ENCODE measurements around the gene GSTA2. TPM values are rescaled to one million over a fixed set of nuclear protein-coding genes. Genes with fewer than 3 reads are reported as not detected.

The GSTA2 gene
- total and polyA plus RNA-seq, 2 of the 13 experiments (the other 11 are each of a cell fraction or from before 2014, with no cell fraction given) = 0.75 to 13.7 TPM

GRCh38 chr6:52724406-52725121, 38.7 kb downstream of the GSTA2 start (continued):
- TF ChIP-seq GLMP (CRISPR knock-in tag; IDR thresholded peaks at IDR 0.05; ENCODE audit: borderline replicate concordance) (no peak), ZNF18 (CRISPR knock-in tag; IDR thresholded peaks at IDR 0.05; ENCODE audit: insufficient replicate concordance) (no peak), U2AF2 (IDR thresholded peaks at IDR 0.05; ENCODE audit: low read depth, low read length) (no peak), DPF2 (CRISPR knock-in tag; IDR thresholded peaks at IDR 0.05; ENCODE audit: borderline replicate concordance, low read depth) (peak; percentile 53; the same call in 1 of the 2 replicates), ZNF230 (CRISPR knock-in tag; IDR thresholded peaks at IDR 0.05) (peak; percentile 60; the same call in 1 of the 2 replicates), E2F1 (CRISPR knock-in tag; IDR thresholded peaks at IDR 0.05) (no peak), ZNF329 (CRISPR knock-in tag; IDR thresholded peaks at IDR 0.05; ENCODE audit: low read depth) (no peak), ATF1 (CRISPR knock-in tag; IDR thresholded peaks at IDR 0.05) (no peak), FOXP4 (CRISPR knock-in tag; IDR thresholded peaks at IDR 0.05) (0 out of 2 replicates have a peak, but pooled peaks have one; percentile 5), SNAPC2 (CRISPR knock-in tag; IDR thresholded peaks at IDR 0.05) (no peak), ZNF775 (CRISPR knock-in tag; IDR thresholded peaks at IDR 0.05; ENCODE audit: borderline replicate concordance) (0 out of 2 replicates have a peak, but pooled peaks have one; percentile 24), FOXP1 (IDR thresholded peaks at IDR 0.05) (no peak), FOXP1 (CRISPR knock-in tag; IDR thresholded peaks at IDR 0.05) (no peak), POLR2A (IDR thresholded peaks at IDR 0.05; ENCODE audit: insufficient read depth in 1 of 2, low read depth in 2 of 2, low read length in 2 of 2) (no peak), ZNF343 (CRISPR knock-in tag; IDR thresholded peaks at IDR 0.05) (peak; percentile 5; the same call in 1 of the 2 replicates), ZBTB33 (CRISPR knock-in tag; IDR thresholded peaks at IDR 0.05) (peak; percentile 69), HMG20A (CRISPR knock-in tag; IDR thresholded peaks at IDR 0.05; ENCODE audit: borderline replicate concordance) (peak; percentile 28; the same call in 1 of the 2 replicates), EHMT2 (IDR thresholded peaks at IDR 0.05; ENCODE audit: borderline replicate concordance, low read depth, low read length) (peak; percentile 51), MLX (CRISPR knock-in tag; IDR thresholded peaks at IDR 0.05) (no peak), SUZ12 (IDR thresholded peaks at IDR 0.05; ENCODE audit: low read depth, low read length) (no peak), ZNF607 (CRISPR knock-in tag; IDR thresholded peaks at IDR 0.05; ENCODE audit: borderline replicate concordance) (no peak), THAP11 (CRISPR knock-in tag; IDR thresholded peaks at IDR 0.05) (0 out of 2 replicates have a peak, but pooled peaks have one; percentile 29)
